Prostate gland (tissue), 2 donors: ENCODE results near the gene PSRC1. TPM values are rescaled to one million over a fixed set of nuclear protein-coding genes. Genes with fewer than 3 reads are reported as not detected.

ENCODE experiments used
- DNase-seq: peaks from one replicate; pipeline ENCODE4 v3.0.0-alpha.2; 2019; ENCODE audit warnings: low spot score
- H3K27ac ChIP-seq, 2 donors: fragments of 200-600 bp; sonication (generic); 2 replicates each; pipeline ENCODE4 v1.5.1; 2017 to 2019
- H3K27me3 ChIP-seq: fragments of 200-600 bp; sonication (generic); replicated peaks from 2 replicates; pipeline ENCODE4 v1.5.1; 2019; ENCODE audit not compliant: insufficient read depth
- H3K36me3 ChIP-seq, 2 donors: fragments of 200-600 bp; sonication (generic); 1 replicate in 1 of 2; 2 replicates in 1 of 2; pipeline versions ENCODE4 v1.5.1 to v1.8.1; 2017 to 2019
- H3K4me1 ChIP-seq: fragments of 200-600 bp; sonication (generic); replicated peaks from 2 replicates; pipeline ENCODE4 v1.5.1; 2019
- H3K4me3 ChIP-seq, 2 donors: fragments of 200-600 bp; sonication (generic); 2 replicates each; pipeline ENCODE4 v1.5.1; 2017 to 2019
- H3K9me3 ChIP-seq: fragments of 200-600 bp; sonication (generic); 2 replicates; pipeline ENCODE4 v1.5.1; 2017
- CTCF ChIP-seq, 4 experiments: fragments of 200-600 bp in 2 of 4; fragments of 450-650 bp in 2 of 4; sonication (generic) in 2 of 4; IDR thresholded peaks; 1 replicate in 3 of 4; 2 replicates in 1 of 4; pipeline ENCODE4 v1.5.1; 2016 to 2019; ENCODE audit warnings: antibody characterized with exemption in 4 of 4, mild to moderate bottlenecking in 2 of 4, moderate library complexity in 2 of 4
- POLR2A ChIP-seq: fragments of 450-650 bp; IDR thresholded peaks from one replicate; pipeline ENCODE4 v1.6.1; 2016; ENCODE audit warnings: antibody characterized with exemption, mild to moderate bottlenecking
- POLR2AphosphoS5 ChIP-seq: sonication (generic); formaldehyde crosslinking; IDR thresholded peaks from one replicate; pipeline ENCODE4 v1.6.1; 2017; ENCODE audit warnings: antibody characterized with exemption
- WGBS: methylation state at CpG from one replicate; pipeline ENCODE4 v1.1.5; 2018; 5-methylcytosine and 5-hydroxymethylcytosine counted together
- intact Hi-C: fragments of 100-400 bp; cut with DNase I; formaldehyde crosslinking; loops from one replicate; pipeline ENCODE4 v1.14.2; 2022
- total RNA-seq, 2 donors: library from RNA; depleted of rRNA; stranded (reverse); fragments of >200 nt; gene quantifications; one replicate each; pipeline ENCODE4 v1.1.0, GENCODE V29; 2016

PSRC1 gene
- total RNA-seq, 2 donors from 2014 or later = 9.1 to 40.0 TPM

DNA sequence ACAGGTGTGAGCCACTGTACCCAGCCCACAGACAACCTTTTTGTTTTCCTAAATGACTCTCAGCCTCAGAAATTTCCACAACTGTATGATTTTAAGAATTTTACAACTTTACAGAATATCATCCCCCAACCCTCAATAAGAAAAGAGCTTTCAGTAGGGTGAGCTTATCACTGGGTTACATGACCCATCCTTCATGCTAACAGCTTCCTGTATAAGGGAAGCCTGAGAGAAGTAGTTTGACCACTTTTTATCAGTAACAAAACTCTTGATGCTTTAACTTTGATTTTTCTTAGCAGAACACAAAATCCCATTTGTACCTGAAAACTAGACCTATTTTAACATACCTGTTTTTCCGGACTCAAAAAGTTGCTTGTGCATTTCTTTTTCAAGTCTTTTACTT lies 33.6 kb upstream of the PSRC1 start:
- intact Hi-C loops = no loop called here
- H3K4me1 ChIP-seq = no peaks in the 10 kb centered on the region
- H3K9me3 ChIP-seq = no peaks in the 10 kb centered on the region
- H3K27me3 ChIP-seq = no peaks in the 10 kb centered on the region
- 96% methylated on average over 1 of the region's 1 CpG for WGBS
- TF ChIP-seq POLR2AphosphoS5 (no peak), CTCF (IDR thresholded peaks at IDR 0.05) (no peak), POLR2A (no peak)
- no peak for DNase-seq
- H3K27ac ChIP-seq = no peak overlapping the region
- H3K36me3 ChIP-seq = no peaks in the 10 kb centered on the region
- H3K4me3 ChIP-seq = no peak overlapping the region

DNA sequence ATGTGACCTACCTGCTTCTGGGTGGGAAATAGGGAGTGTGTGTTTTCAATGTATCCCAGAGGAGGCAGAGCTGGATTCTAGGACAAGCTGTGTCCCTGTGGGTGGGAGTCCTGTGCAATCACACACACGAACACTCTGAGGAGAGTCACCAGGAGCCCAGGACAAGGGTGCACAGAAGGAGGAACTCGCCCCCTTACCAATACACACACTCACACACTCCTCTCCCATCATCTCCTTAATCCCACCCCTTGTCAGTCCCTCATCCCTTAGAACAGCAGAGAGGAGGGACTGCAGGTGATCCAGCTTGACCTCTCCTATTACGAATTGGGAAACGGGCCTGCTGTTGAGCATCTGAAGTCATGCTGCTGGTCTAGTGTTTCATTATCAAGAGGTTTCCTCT lies 32.3 kb upstream of the PSRC1 start:
- no peaks in the 10 kb centered on the region for H3K4me1 ChIP-seq
- intact Hi-C loops = no loop called here
- 86% methylated on average over 4 of the region's 4 CpGs for WGBS
- no peaks in the 10 kb centered on the region for H3K9me3 ChIP-seq
- no peaks in the 10 kb centered on the region for H3K36me3 ChIP-seq
- H3K27me3 ChIP-seq = no peaks in the 10 kb centered on the region
- no peak overlapping the region for H3K4me3 ChIP-seq
- no peak overlapping the region for H3K27ac ChIP-seq
- no peak for DNase-seq
- TF ChIP-seq POLR2A (no peak), POLR2AphosphoS5 (no peak), CTCF (IDR thresholded peaks at IDR 0.05) (no peak)

DNA sequence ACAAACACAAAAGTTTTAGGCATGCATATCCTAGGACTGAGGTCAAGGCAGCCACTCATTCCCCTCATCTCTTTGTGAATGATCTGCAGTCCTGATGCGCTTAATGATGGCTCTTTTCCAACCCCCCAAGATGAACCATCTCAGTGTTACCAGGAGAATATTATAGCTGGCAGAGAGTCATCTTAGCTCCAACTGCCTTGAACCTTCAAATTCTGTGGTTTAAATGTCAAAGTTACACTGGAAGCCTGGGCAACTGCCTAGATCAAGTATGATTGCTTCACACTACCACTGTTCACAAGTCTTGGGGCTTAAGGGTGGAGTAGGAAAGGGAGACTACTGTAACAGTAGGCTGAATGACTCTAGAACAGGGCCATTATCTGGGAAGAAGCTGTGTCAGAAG lies 31.9 kb upstream of the PSRC1 start:
- intact Hi-C loops = no loop called here
- whole genome bisulfite sequencing = 95% methylated on average over 1 of the region's 1 CpG
- no peak for DNase-seq
- Histone ChIP-seq H3K9me3 (no peaks in the 10 kb centered on the region), H3K27ac (no peak overlapping the region), H3K27me3 (no peaks in the 10 kb centered on the region), H3K36me3 (no peaks in the 10 kb centered on the region), H3K4me1 (no peaks in the 10 kb centered on the region), H3K4me3 (no peak overlapping the region)
- TF ChIP-seq POLR2AphosphoS5 (no peak), CTCF (IDR thresholded peaks at IDR 0.05) (no peak), POLR2A (no peak)

- H3K27me3 ChIP-seq = no peaks in the 10 kb centered on the region
- TF ChIP-seq POLR2A (no peak), POLR2AphosphoS5 (no peak)
- H3K4me3 ChIP-seq = no peak overlapping the region
- 66% methylated on average over 12 of the region's 12 CpGs for WGBS
- no peaks in the 10 kb centered on the region for H3K9me3 ChIP-seq
- DNase-seq = no peak
- intact Hi-C loops = no loop called here
- H3K36me3 ChIP-seq = no peaks in the 10 kb centered on the region
- no peaks in the 10 kb centered on the region for H3K4me1 ChIP-seq
- H3K27ac ChIP-seq = no peak overlapping the region
These were observed 30.2 kb upstream of the PSRC1 start for GRCh38 chr1:109312978-109313775.

- Histone ChIP-seq H3K27me3 (no peaks in the 10 kb centered on the region), H3K9me3 (no peaks in the 10 kb centered on the region), H3K36me3 (no peaks in the 10 kb centered on the region), H3K27ac (no peak overlapping the region), H3K4me3 (no peak overlapping the region), H3K4me1 (no peaks in the 10 kb centered on the region)
- DNase-seq = no peak
- TF ChIP-seq POLR2A (no peak), CTCF (IDR thresholded peaks at IDR 0.05) (no peak), POLR2AphosphoS5 (no peak)
- intact Hi-C loops = no loop called here
- 85% methylated on average over 2 of the region's 2 CpGs for WGBS
These were observed 29.3 kb upstream of the PSRC1 start for GRCh38 chr1:109312246-109312645.
